Peyer's patch (tissue), 4 donors: Measurements from ENCODE around the gene CORO2A. TPM values are rescaled to one million over a fixed set of nuclear protein-coding genes. Genes with fewer than 3 reads are reported as not detected.

Experiments
- DNase-seq, 3 donors: peaks; one replicate each; pipeline ENCODE4 v3.0.0-alpha.2; 2017 to 2019
- H3K27ac ChIP-seq, 4 donors: fragments of 200-600 bp; sonication (generic); one replicate each; pipeline ENCODE4 v1.5.1; 2016 to 2019
- H3K27me3 ChIP-seq, 2 donors: fragments of 200-600 bp; sonication (generic); one replicate each; pipeline ENCODE4 v1.5.1; 2019
- H3K36me3 ChIP-seq, 3 donors: fragments of 200-600 bp; sonication (generic); one replicate each; pipeline ENCODE4 v1.5.1; 2016 to 2019
- H3K4me1 ChIP-seq, 4 donors: fragments of 200-600 bp; sonication (generic); one replicate each; pipeline ENCODE4 v1.5.1; 2016 to 2019
- H3K4me3 ChIP-seq, 4 donors: fragments of 200-600 bp; sonication (generic); 1 replicate in 3 of 4; 2 replicates in 1 of 4; pipeline ENCODE4 v1.5.1; 2016 to 2019; ENCODE audit warnings: mild to moderate bottlenecking in 1 of 4
- H3K9me3 ChIP-seq, 4 donors: fragments of 200-600 bp; sonication (generic); one replicate each; pipeline ENCODE4 v1.5.1; 2016 to 2019; ENCODE audit warnings: mild to moderate bottlenecking in 1 of 4
- CTCF ChIP-seq, 6 experiments: fragments of 450-650 bp in 4 of 6; fragments of 200-600 bp in 2 of 6; sonication (generic) in 1 of 6; IDR thresholded peaks; one replicate each; pipeline ENCODE4 v1.5.1; 2017 to 2019; ENCODE audit warnings: antibody characterized with exemption in 6 of 6, mild to moderate bottlenecking in 3 of 6, moderate library complexity in 1 of 6
- POLR2A ChIP-seq, 2 donors: fragments of 450-650 bp; IDR thresholded peaks; one replicate each; pipeline ENCODE4 v1.5.1; 2017; ENCODE audit warnings: antibody characterized with exemption in 2 of 2, mild to moderate bottlenecking in 2 of 2, moderate library complexity in 2 of 2
- total RNA-seq, 4 donors: library from RNA; depleted of rRNA; stranded (reverse); fragments of >200 nt; gene quantifications; one replicate each; pipeline ENCODE4 v1.1.0, GENCODE V29; 2016

The CORO2A gene
- total RNA-seq, 4 donors from 2014 or later: 15.7 to 99.6 (median 91.9) TPM

DNA sequence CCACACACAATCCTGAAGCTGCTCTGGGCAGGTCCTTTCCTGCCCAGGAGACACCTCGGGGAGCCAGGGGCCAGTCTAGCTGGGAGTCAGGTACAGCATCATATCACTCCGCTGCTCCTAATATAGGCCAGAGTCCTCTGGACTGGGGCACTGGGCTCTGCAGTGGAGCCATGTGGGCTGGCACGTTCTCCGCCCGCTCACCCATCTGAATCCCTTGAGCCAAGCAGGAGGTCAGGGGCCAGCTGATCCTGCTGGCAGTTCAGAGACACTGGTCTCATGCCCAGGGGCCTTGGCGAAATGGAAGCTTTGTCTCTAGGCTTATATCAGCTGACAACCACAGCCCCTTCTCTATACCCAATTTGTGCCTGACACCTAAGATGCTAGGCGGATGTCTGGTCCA is 9.3 kb upstream of the CORO2A start:
- H3K4me3 ChIP-seq: no peak overlapping the region
- no peaks in the 10 kb centered on the region for H3K9me3 ChIP-seq
- H3K27me3 ChIP-seq: no peaks in the 10 kb centered on the region
- H3K4me1 ChIP-seq: peaks cover 0 to 6% (median 0%) of the 10 kb centered on the region in 4 donors
- H3K36me3 ChIP-seq: peaks cover 0 to 35% (median 0%) of the 10 kb centered on the region in 3 donors
- no peak overlapping the region for H3K27ac ChIP-seq
- no peak for TF ChIP-seq CTCF (IDR thresholded peaks at IDR 0.05)
- no peak for DNase-seq

DNA sequence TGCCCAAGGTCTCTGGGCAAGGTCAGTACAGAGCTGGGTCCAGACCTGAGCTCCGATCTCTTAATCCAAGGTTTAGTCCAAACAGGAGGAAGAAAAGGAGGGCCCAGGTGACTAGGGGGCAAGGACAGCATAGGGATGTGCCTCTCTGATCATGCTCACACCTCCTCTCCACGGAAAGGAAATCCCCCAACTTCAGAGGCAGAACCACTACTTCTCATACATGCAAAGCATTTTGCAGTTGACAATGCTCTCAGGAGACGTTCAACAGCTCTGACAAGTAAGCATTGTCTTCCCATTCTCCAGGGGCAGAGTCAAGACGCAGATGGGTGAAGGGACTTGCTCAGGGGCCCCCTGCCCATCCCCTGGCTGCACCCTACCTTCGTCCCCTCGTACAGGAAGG is 8.7 kb upstream of the CORO2A start:
- Histone ChIP-seq H3K4me1 (peaks cover 0 to 4% (median 0%) of the 10 kb centered on the region in 4 donors), H3K36me3 (peaks cover 0 to 35% (median 0%) of the 10 kb centered on the region in 3 donors), H3K9me3 (no peaks in the 10 kb centered on the region), H3K27ac (no peak overlapping the region), H3K4me3 (no peak overlapping the region), H3K27me3 (no peaks in the 10 kb centered on the region)
- no peak for TF ChIP-seq CTCF (IDR thresholded peaks at IDR 0.05)
- no peak for TF ChIP-seq POLR2A (IDR thresholded peaks at IDR 0.05)
- no peak for DNase-seq

DNA sequence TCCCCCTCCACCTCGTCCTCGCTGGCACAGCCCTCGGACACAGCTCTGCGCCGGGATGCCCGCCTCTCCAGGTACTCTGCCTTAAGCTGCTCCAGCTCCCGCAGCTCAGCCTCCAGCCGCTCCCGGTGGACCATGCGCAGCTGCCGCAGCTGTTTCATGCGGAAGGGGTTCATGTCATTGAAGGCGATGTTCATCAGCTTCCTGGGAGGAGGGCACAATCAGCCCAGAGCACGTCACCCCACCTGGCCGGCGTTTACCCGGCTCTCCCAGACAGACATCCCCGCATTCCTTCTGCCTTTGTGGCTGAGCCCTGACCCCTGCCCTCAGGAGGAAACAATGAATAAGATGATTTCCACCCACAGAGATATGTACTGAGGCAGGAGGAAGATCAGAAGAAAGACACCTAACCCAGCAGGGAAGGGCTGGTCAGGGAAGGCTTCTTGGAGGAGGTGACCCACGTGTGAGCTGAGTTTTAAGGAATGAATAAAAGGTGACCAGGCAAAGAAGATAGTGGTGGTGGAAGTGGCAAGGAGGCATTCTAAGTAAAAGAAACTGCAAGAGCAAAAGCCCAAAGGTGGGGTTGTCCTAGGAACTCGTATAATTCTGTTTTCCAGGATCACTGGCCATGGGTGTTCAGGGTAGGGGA is 7.1 kb upstream of the CORO2A start:
- H3K9me3 ChIP-seq: no peaks in the 10 kb centered on the region
- no peak for DNase-seq
- no peaks in the 10 kb centered on the region for H3K27me3 ChIP-seq
- no peak overlapping the region for H3K4me3 ChIP-seq
- H3K27ac ChIP-seq: no peak overlapping the region
- peaks cover 0 to 35% (median 0%) of the 10 kb centered on the region in 3 donors for H3K36me3 ChIP-seq
- H3K4me1 ChIP-seq: no peaks in the 10 kb centered on the region
- TF ChIP-seq CTCF (IDR thresholded peaks at IDR 0.05): no peak
- no peak for TF ChIP-seq POLR2A (IDR thresholded peaks at IDR 0.05)

DNA sequence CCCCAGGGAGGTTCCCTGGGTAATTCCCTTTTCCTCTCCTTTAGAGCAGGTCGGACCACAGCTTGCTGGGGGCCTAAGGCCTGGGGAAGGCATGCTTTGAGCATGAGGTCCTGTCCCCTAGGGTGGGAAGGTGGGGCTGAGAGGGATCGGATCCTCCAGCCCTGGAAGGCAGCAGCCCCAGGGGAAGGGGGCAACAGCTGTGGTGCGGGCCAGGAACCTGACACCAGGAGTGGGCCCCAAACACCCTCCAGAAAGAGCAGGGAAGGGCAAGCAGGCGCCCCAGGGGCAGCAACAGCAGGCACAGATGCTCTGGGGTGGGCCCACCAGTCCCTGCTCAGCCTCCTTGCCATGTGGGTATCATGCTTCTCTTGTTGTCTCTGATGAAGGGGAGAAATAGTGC is 3.2 kb upstream of the CORO2A start:
- no peak for DNase-seq
- TF ChIP-seq POLR2A (IDR thresholded peaks at IDR 0.05) (no peak), CTCF (IDR thresholded peaks at IDR 0.05) (no peak)
- H3K36me3 ChIP-seq: peaks cover 0 to 23% (median 0%) of the 10 kb centered on the region in 3 donors

DNA sequence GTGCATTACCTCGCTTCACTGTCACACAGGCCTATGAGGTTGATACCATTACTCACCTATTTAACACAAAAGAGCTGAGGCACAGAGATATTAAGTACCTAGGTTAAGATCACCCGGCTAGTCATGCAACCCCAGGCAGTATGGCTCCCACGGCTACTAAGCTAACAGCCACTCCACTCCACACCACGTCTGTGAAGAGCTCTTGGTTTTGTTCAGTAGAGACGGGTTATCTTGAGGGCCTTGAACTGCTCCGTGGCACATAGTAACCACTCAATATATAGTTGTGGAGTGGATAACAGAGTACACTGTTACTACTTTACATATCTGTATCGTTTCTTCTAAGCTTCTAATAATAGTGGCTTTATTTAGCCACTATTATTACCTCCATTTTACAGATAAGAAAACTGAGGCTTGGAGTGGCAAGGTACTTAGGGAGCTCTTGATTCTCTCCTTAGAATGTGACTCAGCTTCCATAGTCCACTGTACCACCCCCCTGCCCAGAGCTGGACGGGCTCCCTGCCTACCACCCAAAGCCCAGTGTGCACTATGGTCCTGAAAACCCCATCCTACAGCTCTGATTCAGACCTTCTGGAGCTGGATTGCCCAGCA is 1.0 kb upstream of the CORO2A start:
- H3K4me1 ChIP-seq: peaks cover 0 to 6% (median 0%) of the 10 kb centered on the region in 4 donors
- H3K36me3 ChIP-seq: peaks cover 0 to 2% (median 0%) of the 10 kb centered on the region in 3 donors
- TF ChIP-seq POLR2A (IDR thresholded peaks at IDR 0.05) (no peak), CTCF (IDR thresholded peaks at IDR 0.05) (no peak)
- H3K27me3 ChIP-seq: no peaks in the 10 kb centered on the region
- peak overlapping the region; percentile 45 to 87 (median 76) for H3K4me3 ChIP-seq
- H3K9me3 ChIP-seq: no peaks in the 10 kb centered on the region
- no peak for DNase-seq
- peak overlapping the region; percentile 70 to 95 (median 85) for H3K27ac ChIP-seq

More for the DNA sequence above, 3.2 kb upstream of the CORO2A start:
- Histone ChIP-seq H3K27ac (no peak overlapping the region), H3K4me1 (peaks cover 0 to 6% (median 0%) of the 10 kb centered on the region in 4 donors), H3K27me3 (no peaks in the 10 kb centered on the region), H3K4me3 (no peak overlapping the region), H3K9me3 (no peaks in the 10 kb centered on the region)
